Purkinje cell (primary cell): Measurements from ENCODE around the gene PIP5K1C. TPM values are rescaled to one million over a fixed set of nuclear protein-coding genes. Genes with fewer than 3 reads are reported as not detected.

Experiments
- polyA plus RNA-seq: library from polyadenylated mRNA; unstranded; fragments of >200 nt; fragmentation: Nextera tagmentation; gene quantifications from 2 replicates; pipeline ENCODE4 v1.2.1, GENCODE V29; 2014

Gene PIP5K1C, protein sequence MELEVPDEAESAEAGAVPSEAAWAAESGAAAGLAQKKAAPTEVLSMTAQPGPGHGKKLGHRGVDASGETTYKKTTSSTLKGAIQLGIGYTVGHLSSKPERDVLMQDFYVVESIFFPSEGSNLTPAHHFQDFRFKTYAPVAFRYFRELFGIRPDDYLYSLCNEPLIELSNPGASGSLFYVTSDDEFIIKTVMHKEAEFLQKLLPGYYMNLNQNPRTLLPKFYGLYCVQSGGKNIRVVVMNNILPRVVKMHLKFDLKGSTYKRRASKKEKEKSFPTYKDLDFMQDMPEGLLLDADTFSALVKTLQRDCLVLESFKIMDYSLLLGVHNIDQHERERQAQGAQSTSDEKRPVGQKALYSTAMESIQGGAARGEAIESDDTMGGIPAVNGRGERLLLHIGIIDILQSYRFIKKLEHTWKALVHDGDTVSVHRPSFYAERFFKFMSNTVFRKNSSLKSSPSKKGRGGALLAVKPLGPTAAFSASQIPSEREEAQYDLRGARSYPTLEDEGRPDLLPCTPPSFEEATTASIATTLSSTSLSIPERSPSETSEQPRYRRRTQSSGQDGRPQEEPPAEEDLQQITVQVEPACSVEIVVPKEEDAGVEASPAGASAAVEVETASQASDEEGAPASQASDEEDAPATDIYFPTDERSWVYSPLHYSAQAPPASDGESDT
- polyA plus RNA-seq = 2.9 and 6.6 TPM in 2 replicates

DNA sequence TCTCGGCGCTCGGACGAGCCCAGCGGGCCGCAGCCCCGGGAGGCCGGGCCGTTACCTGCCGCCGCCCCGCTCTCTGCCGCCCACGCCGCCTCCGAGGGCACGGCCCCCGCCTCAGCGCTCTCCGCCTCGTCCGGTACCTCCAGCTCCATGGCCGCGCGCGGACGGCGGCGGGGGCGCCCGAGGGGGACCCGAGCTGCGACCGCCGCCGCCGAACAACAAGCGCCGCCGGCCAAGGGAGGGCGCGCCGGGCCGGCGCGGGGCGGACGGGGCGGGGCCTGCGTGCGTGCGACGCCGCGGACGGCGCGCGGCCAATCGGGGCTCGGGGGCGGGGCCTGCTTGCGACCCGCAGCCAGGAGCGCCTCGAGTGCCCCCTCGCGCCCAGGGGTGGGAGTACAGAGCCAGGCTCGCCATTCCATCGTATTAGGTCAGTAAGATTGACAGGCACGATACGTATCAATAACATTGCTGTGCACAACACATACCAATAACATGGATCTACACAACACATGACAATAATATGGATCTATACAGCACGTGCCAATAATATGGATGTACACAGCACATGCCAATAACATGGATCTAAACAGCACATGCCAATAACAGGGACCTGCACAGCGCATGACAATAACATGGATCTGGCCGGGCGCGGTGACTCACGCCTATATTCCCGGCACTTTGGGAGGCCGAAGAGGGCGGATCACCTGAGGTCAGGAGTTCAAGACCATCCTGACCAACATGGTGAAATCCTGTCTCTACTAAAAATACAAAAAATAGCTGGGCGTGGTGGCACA, at the start of gene PIP5K1C:
PIP5K1C (minus strand) TSS at position 227 of the 791 bp plus-strand sequence; CDS start at position 149, 78 bp downstream.

DNA sequence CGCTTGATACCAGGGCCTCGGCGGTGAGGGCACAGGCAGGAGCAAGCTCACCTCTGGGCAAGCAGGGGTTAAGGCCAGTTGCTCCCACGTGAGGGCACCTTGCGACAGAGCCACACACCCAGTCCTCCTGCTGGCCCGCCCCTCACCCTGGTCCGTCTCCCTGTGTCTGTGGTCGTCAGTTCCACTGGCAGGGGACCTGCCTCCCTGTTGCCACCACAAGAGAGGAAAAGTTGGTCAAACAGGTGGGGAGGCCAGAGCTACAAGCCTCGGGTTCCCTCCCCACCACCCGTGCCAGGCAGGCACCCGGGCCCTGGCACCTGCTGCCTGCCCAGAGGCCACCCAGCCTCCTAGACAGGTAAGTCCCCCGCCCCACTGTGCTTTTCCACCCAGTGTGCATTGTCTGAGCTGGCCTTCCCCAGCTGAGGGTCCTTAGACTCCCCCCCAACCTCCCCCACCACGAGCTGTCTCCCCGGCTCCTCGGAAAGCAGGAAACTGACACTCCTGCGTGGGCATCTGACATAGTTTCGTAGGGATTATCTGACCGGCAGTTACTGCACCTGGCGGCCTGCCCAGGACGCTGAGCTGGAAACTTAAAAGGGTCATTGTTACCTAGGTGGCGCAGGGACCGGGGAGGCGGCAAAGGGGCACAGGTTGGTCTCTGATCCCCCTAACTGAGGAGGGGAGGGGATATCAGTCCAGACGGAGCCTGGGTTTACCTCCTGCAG, 8.1 kb upstream of the PIP5K1C start, which contains the start of gene TJP3:
TJP3 (plus strand) TSS at position 178 of the 725 bp plus-strand sequence. CDS start 20,049 bp downstream, outside the sequence.

DNA sequence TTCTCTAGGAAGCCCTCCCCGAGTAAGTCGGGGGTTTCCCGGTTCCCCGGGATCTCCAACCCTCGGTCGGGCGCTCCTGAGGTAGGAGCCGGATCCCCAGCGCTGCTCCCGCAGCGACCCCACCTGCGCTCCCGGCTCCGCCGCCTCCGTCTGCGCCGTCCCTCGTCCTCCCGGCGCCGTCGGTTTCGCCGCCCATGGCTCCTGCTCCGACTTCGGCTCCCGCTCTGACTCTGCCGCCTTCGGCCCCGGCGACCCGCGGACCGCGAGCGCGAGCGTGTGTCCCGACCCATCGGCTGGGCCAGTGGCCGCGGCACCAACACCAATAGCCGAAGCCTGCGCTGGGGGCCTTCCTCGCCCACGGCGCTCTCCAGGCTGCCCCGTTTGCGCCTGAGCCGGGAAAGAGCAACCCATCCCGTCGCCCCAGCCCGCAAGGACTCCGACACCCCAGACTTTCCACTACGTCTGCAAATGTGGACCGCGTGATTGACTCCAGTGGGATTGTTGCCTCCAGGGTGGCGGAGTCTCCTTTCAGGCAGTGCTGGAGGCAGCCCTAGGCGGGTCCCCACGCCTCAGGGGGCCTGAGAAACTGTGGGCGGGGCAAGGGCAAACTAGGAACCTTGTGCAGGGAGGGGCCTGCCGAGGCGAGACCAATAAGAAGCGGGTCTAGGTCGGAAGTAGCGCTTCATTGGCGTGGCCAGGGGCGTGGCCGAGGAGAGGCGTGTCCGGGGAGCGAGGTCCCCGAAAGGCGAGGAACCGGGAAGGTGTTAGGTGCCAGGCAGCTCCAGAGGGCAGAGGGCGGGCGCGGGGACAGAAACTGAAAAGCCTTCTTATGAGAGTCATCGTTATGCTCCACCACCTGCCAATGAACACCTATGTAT, 73.6 kb downstream of the PIP5K1C start, which contains the start of gene CACTIN:
CACTIN (minus strand) TSS at position 318 of the 878 bp plus-strand sequence; CDS start at position 290, 28 bp downstream.

DNA sequence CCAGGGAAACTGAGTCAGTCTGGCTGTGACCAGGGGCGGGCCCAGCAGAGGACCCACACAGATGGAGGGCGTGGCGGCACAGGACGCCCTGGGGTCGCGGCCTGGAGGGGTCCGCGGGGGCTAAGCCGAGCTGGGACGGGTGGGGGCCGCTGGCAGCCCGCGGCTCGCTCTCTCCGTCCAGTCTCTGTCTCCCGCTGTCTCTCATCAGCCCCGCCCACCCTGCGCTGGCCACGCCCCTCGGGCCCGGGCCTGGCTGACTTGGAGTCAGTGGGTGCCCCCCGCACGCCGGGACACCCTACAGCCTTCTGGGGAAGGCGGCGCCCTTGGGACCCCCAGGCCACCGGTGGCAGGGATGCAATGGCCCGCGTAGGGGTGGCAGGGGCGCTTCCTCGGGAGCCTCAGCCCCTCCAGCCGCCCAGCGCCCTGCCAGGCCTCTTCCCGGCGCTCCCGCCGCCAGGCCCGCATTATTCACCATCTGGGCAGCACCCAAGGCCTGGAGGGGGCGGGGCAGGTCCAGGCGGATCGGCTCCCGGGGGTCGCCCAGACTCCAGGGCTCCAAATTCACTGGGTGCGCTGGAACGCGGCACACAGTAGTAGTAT, 93.5 kb downstream of the PIP5K1C start, which contains the start of gene TBXA2R:
TBXA2R (minus strand) TSS at position 186 of the 600 bp plus-strand sequence. CDS start 6,241 bp downstream, outside the sequence.

DNA sequence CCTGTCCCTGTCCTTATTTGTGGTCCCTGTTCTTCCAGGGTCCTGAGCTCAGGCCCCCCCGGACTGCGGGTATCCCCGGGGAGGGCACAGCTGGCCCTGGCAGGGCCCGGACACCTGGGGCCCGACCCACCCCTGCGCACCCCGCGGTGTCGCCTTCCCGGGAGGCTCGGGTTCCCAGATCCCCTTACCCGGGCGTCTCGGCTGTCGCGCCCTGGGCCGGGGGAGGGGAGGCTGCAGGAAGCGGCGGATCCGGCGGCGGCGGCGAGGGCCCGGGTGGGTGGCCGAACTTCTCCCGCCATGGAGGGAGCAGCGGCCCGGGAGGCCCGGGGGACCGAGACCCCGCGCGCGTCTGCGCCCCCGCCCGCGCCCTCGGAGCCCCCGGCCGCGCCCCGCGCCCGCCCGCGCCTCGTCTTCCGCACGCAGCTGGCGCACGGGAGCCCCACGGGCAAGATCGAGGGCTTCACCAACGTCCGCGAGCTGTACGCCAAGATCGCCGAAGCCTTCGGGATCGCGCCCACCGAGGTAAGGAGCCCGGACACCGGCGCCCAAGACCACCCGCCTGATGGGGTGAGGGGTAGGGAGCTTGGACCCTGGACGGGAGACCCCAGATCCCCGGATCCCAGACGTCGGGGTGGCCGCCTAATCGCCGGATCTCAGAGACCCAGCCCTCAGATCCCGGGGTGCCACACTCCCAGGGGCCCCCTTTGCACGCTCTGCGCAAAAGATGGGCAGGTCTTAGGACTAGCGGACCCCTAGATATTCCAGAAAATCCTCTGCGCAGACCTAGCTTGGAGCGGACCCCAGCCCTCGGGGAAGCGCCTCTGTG, 114.8 kb downstream of the PIP5K1C start, which contains the start of gene GIPC3:
GIPC3 (plus strand) TSS at position 178 of the 826 bp plus-strand sequence; CDS start at position 298, 120 bp downstream.

Other genes with a start within 250 kb of the PIP5K1C start
- gene SMIM24, start 219.9 kb downstream of the PIP5K1C start, polyA plus RNA-seq = 3.3 TPM in 1 of 2 replicates, not detected in the other
- not detected in 2 replicates for gene SMIM44, start 217.0 kb downstream of the PIP5K1C start, polyA plus RNA-seq
- gene DOHH, start 199.8 kb downstream of the PIP5K1C start, polyA plus RNA-seq = 0.27 and 0.31 TPM in 2 replicates
- 0.38 and 1.2 TPM in 2 replicates for gene FZR1, start 194.2 kb downstream of the PIP5K1C start, polyA plus RNA-seq
- gene TEKTIP1, start 161.3 kb downstream of the PIP5K1C start, polyA plus RNA-seq = not detected in 2 replicates
- gene MFSD12, start 142.9 kb downstream of the PIP5K1C start, polyA plus RNA-seq = 1.3 and 2.6 TPM in 2 replicates
- gene HMG20B, start 127.5 kb downstream of the PIP5K1C start, polyA plus RNA-seq = 0.35 and 1.9 TPM in 2 replicates
- gene GIPC3, start 115.0 kb downstream of the PIP5K1C start, polyA plus RNA-seq = not detected in 2 replicates
- not detected in 2 replicates for gene TBXA2R, start 93.6 kb downstream of the PIP5K1C start, polyA plus RNA-seq
- 0.78 and 3.6 TPM in 2 replicates for gene CACTIN, start 73.7 kb downstream of the PIP5K1C start, polyA plus RNA-seq
- not detected in 2 replicates for gene TJP3, start 7.9 kb upstream of the PIP5K1C start, polyA plus RNA-seq
- 0.35 TPM in 2 replicates for gene APBA3, start 61.2 kb upstream of the PIP5K1C start, polyA plus RNA-seq
- 26.8 and 57.2 TPM in 2 replicates for gene MRPL54, start 62.2 kb upstream of the PIP5K1C start, polyA plus RNA-seq
- not detected in 2 replicates for gene RAX2, start 71.8 kb upstream of the PIP5K1C start, polyA plus RNA-seq
- gene MATK, start 85.9 kb upstream of the PIP5K1C start, polyA plus RNA-seq = 0.34 TPM in 1 of 2 replicates, not detected in the other
- gene ZFR2, start 168.6 kb upstream of the PIP5K1C start, polyA plus RNA-seq = 0.51 and 2.8 TPM in 2 replicates
- 2.4 and 4.7 TPM in 2 replicates for gene ATCAY, start 180.2 kb upstream of the PIP5K1C start, polyA plus RNA-seq
- not detected in 2 replicates for gene NMRK2, start 232.6 kb upstream of the PIP5K1C start, polyA plus RNA-seq